Panc1 (cell line): ENCODE results near the gene BRD4. TPM values are rescaled to one million over a fixed set of nuclear protein-coding genes. Genes with fewer than 3 reads are reported as not detected.

Source experiments
- ATAC-seq: fragments of 200-7000 bp; cut with Tn5 transposase; 2 replicates; pipeline ENCODE4 v1.9.1; 2020; ENCODE audit warnings: mild to moderate bottlenecking, moderate library complexity
- BruUV-seq: library from RNA; stranded (reverse); fragments of 400-500 nt; replicated peaks from 2 replicates; lab custom pipeline; 2021; lab: Mats Ljungman, UMichigan
- CTCF ChIA-PET: fragments of 300-600 bp; sonication (Branson Sonifier 250); formaldehyde crosslinking; loops from one replicate; lab custom pipeline; 2022; ENCODE audit warnings: antibody characterized with exemption; lab: Charles Lee
- POLR2A ChIA-PET: fragments of 300-600 bp; sonication (Branson Sonifier 250); formaldehyde crosslinking; loops from one replicate; lab custom pipeline; 2022; ENCODE audit warnings: antibody characterized with exemption; lab: Charles Lee
- DNase-seq: peaks from one replicate; pipeline ENCODE4 v3.0.0-alpha.2; 2010; ENCODE audit warnings: low read depth, low spot score
- H3K27ac ChIP-seq: 2 replicates; pipeline ENCODE4 v1.5.1; 2011; ENCODE audit warnings: mild to moderate bottlenecking, low read length, inconsistent platforms
- H3K27me3 ChIP-seq: fragments of 200-500 bp; sonication (Bioruptor generic); 2 replicates; pipeline ENCODE4 v1.6.0; 2014; ENCODE audit warnings: low read length, inconsistent platforms; ENCODE audit not compliant: control insufficient read depth, insufficient read depth
- H3K36me3 ChIP-seq: fragments of 200-500 bp; sonication (Bioruptor generic); 2 replicates; pipeline ENCODE4 v1.5.1; 2014; ENCODE audit warnings: inconsistent platforms, mild to moderate bottlenecking, low read length, moderate library complexity; ENCODE audit not compliant: control insufficient read depth, insufficient read depth
- H3K4me1 ChIP-seq: 2 replicates; pipeline ENCODE4 v1.5.1; 2011; ENCODE audit warnings: inconsistent platforms, mild to moderate bottlenecking, low read length, moderate library complexity; ENCODE audit not compliant: control insufficient read depth, insufficient read depth
- H3K4me3 ChIP-seq, 2 experiments: 2 replicates each; pipeline ENCODE4 v1.5.1; 2011 to 2012; ENCODE audit warnings: low read depth in 2 of 2, low read length in 2 of 2, mild to moderate bottlenecking in 2 of 2, inconsistent platforms in 1 of 2, moderate library complexity in 1 of 2
- H3K9me3 ChIP-seq: fragments of 200-500 bp; sonication (Bioruptor generic); 2 replicates; pipeline ENCODE4 v1.5.1; 2014; ENCODE audit warnings: low read depth, mild to moderate bottlenecking, inconsistent platforms, low read length, moderate library complexity; ENCODE audit not compliant: control insufficient read depth, insufficient read depth
- CTCF ChIP-seq: fragments of 450-650 bp; IDR thresholded peaks from 2 replicates; pipeline ENCODE4 v1.5.1; 2017; ENCODE audit warnings: mild to moderate bottlenecking
- POLR2AphosphoS5 ChIP-seq: IDR thresholded peaks from 2 replicates; pipeline ENCODE4 v1.6.1; 2012; ENCODE audit warnings: mild to moderate bottlenecking, low read depth, low read length, moderate library complexity
- REST ChIP-seq, 2 experiments: IDR thresholded peaks; 2 replicates each; pipeline ENCODE4 v1.6.1; 2011 to 2012; ENCODE audit warnings: low read depth in 2 of 2, control low read depth in 1 of 2, low read length in 1 of 2, mild to moderate bottlenecking in 1 of 2, moderate library complexity in 1 of 2; ENCODE audit not compliant: insufficient read depth in 1 of 2
- SIN3A ChIP-seq: IDR thresholded peaks from 2 replicates; pipeline ENCODE4 v1.6.1; 2012; ENCODE audit warnings: low read depth, mild to moderate bottlenecking, low read length, moderate library complexity, borderline replicate concordance; ENCODE audit not compliant: insufficient read depth
- TCF7L2 ChIP-seq: IDR thresholded peaks from 2 replicates; pipeline ENCODE4 v1.6.1; 2011; ENCODE audit warnings: mild to moderate bottlenecking, low read depth, low read length, inconsistent platforms
- in situ Hi-C: cut with HindIII; loops from 2 replicates; pipeline ENCODE4 v1.10.0; 2016; ENCODE audit warnings: low sequenced_read_pairs, low pct_unique_long_range_greater_than_20kb
- intact Hi-C: fragments of 100-400 bp; cut with micrococcal nuclease; formaldehyde crosslinking; loops from one replicate; pipeline ENCODE4 v1.10.0; 2022; ENCODE audit not compliant: unreplicated experiment
- total RNA-seq: library from RNA; stranded (reverse); gene quantifications from one replicate; pipeline ENCODE4 v1.2.1, GENCODE V29; 2021; ENCODE audit not compliant: unreplicated experiment

Gene BRD4
- total RNA-seq, 1 experiment from 2014 or later: 102 TPM

- no peaks in the 10 kb centered on the region for H3K36me3 ChIP-seq
- TF ChIP-seq SIN3A (no peak), REST (IDR thresholded peaks at IDR 0.05; ENCODE audit: insufficient read depth in 1 of 2, low read depth in 2 of 2, low read length in 1 of 2) (no peak), POLR2AphosphoS5 (no peak), TCF7L2 (no peak), CTCF (no peak)
- BruUV-seq: no TSS peak
Measured at GRCh38 chr19:15368798-15369593, 36.7 kb upstream of the BRD4 start.

GRCh38 chr19:15368051-15368632 is 35.8 kb upstream of the BRD4 start:
- Histone ChIP-seq H3K4me3 (no peak overlapping the region), H3K36me3 (no peaks in the 10 kb centered on the region), H3K27ac (no peak overlapping the region), H3K27me3 (no peaks in the 10 kb centered on the region), H3K9me3 (no peaks in the 10 kb centered on the region), H3K4me1 (no peaks in the 10 kb centered on the region)
- ChIA-PET CTCF (no interaction called here), POLR2A (no interaction called here)
- TF ChIP-seq SIN3A (no peak), CTCF (no peak), REST (IDR thresholded peaks at IDR 0.05; ENCODE audit: insufficient read depth in 1 of 2, low read depth in 2 of 2, low read length in 1 of 2) (no peak), POLR2AphosphoS5 (no peak), TCF7L2 (no peak)
- no peak for ATAC-seq
- no peak for DNase-seq
- no TSS peak for BruUV-seq
- in situ Hi-C loops (no loop called here), intact Hi-C loops (no loop called here)

More at GRCh38 chr19:15368798-15369593, 36.7 kb upstream of the BRD4 start:
- no peak overlapping the region for H3K4me3 ChIP-seq
- H3K9me3 ChIP-seq: no peaks in the 10 kb centered on the region
- DNase-seq (no peak), ATAC-seq (no peak)
- H3K4me1 ChIP-seq: no peaks in the 10 kb centered on the region
- ChIA-PET CTCF (interaction anchor here (0.6 kb wide), 1 partner anchor 277 kb away, joined by 6 read pairs; no protein-coding TSS in a partner anchor), POLR2A (no interaction called here)
- in situ Hi-C loops (no loop called here), intact Hi-C loops (no loop called here)
- no peak overlapping the region for H3K27ac ChIP-seq
- no peaks in the 10 kb centered on the region for H3K27me3 ChIP-seq
